Rectal smooth muscle tissue (tissue), 1 donor: ENCODE results near the gene ADAT2.
"Not testable (repeated sequence)": the region's sequence is repeated elsewhere in the genome, so short reads cannot be mapped to it uniquely, and the experiment has no call there.

Experiments used
- H3K27ac ChIP-seq: one replicate; pipeline ENCODE4 v1.7.0; 2013; ENCODE audit warnings: low read depth, low read length, inconsistent platforms
- H3K27me3 ChIP-seq: one replicate; pipeline ENCODE4 v1.7.0; 2013; ENCODE audit warnings: low read length; ENCODE audit not compliant: control insufficient read depth, insufficient read depth
- H3K36me3 ChIP-seq: one replicate; pipeline ENCODE4 v1.7.0; 2013; ENCODE audit warnings: low read length; ENCODE audit not compliant: control insufficient read depth, insufficient read depth
- H3K4me1 ChIP-seq: one replicate; pipeline ENCODE4 v1.7.0; 2013; ENCODE audit warnings: low read length; ENCODE audit not compliant: control insufficient read depth, insufficient read depth
- H3K4me3 ChIP-seq: one replicate; pipeline ENCODE4 v1.7.0; 2013; ENCODE audit warnings: low read length
- H3K9ac ChIP-seq: one replicate; pipeline ENCODE4 v1.7.0; 2013; ENCODE audit warnings: low read length

Gene ADAT2

GRCh38 chr6:143450453-143451371, at the start of gene ADAT2, which contains the start of gene PEX3:
Gene ADAT2 (minus strand): TSS chr6:143450695. CDS start chr6:143450658, 37 bp downstream.
Gene PEX3 (plus strand): TSS chr6:143450805. CDS start chr6:143451043, 238 bp downstream.
- H3K36me3 ChIP-seq = no peaks in the 10 kb centered on the region

GRCh38 chr6:143498428-143498827, 47.9 kb upstream of the ADAT2 start:
- no peaks in the 10 kb centered on the region for H3K4me1 ChIP-seq
- no peak overlapping the region for H3K4me3 ChIP-seq
- H3K27me3 ChIP-seq = no peaks in the 10 kb centered on the region
- no peak overlapping the region for H3K27ac ChIP-seq
- peaks cover 17% of the 10 kb centered on the region for H3K36me3 ChIP-seq
- H3K9ac ChIP-seq = no peak overlapping the region

More at GRCh38 chr6:143450453-143451371, at the start of gene ADAT2, which contains the start of gene PEX3:
- H3K4me1 ChIP-seq = peaks cover 9% of the 10 kb centered on the region
- peak within 1 kb of the TSS; percentile 61 for H3K27ac ChIP-seq
- H3K9ac ChIP-seq = peak within 1 kb of the TSS; percentile 88
- peak within 1 kb of the TSS; percentile 90 for H3K4me3 ChIP-seq
- no peaks in the 10 kb centered on the region for H3K27me3 ChIP-seq

- Histone ChIP-seq H3K36me3 (peaks cover 17% of the 10 kb centered on the region), H3K27me3 (no peaks in the 10 kb centered on the region), H3K9ac (no peak overlapping the region), H3K4me1 (no peaks in the 10 kb centered on the region), H3K27ac (no peak overlapping the region), H3K4me3 (no peak overlapping the region)
Observed at GRCh38 chr6:143496974-143497373, 46.5 kb upstream of the ADAT2 start.

- no peak overlapping the region for H3K9ac ChIP-seq
- no peak overlapping the region for H3K27ac ChIP-seq
- no peak overlapping the region for H3K4me3 ChIP-seq
- H3K27me3 ChIP-seq = no peaks in the 10 kb centered on the region
- no peaks in the 10 kb centered on the region for H3K4me1 ChIP-seq
- H3K36me3 ChIP-seq = no peaks in the 10 kb centered on the region
Observed at GRCh38 chr6:143490775-143491174, 40.3 kb upstream of the ADAT2 start.

- Histone ChIP-seq H3K27me3 (no peaks in the 10 kb centered on the region), H3K36me3 (no peaks in the 10 kb centered on the region), H3K4me3 (no peak overlapping the region), H3K27ac (no peak overlapping the region), H3K4me1 (no peaks in the 10 kb centered on the region), H3K9ac (no peak overlapping the region)
Observed at GRCh38 chr6:143490244-143490643, 39.7 kb upstream of the ADAT2 start.

- H3K4me1 ChIP-seq = no peaks in the 10 kb centered on the region
- H3K9ac ChIP-seq = no peak overlapping the region
- H3K27ac ChIP-seq = no peak overlapping the region
- no peak overlapping the region for H3K4me3 ChIP-seq
- H3K27me3 ChIP-seq = no peaks in the 10 kb centered on the region
- H3K36me3 ChIP-seq = no peaks in the 10 kb centered on the region
Observed at GRCh38 chr6:143486752-143487151, 36.3 kb upstream of the ADAT2 start.

- no peaks in the 10 kb centered on the region for H3K4me1 ChIP-seq
- no peak overlapping the region for H3K4me3 ChIP-seq
- no peaks in the 10 kb centered on the region for H3K36me3 ChIP-seq
- H3K9ac ChIP-seq = no peak overlapping the region
- no peaks in the 10 kb centered on the region for H3K27me3 ChIP-seq
- H3K27ac ChIP-seq = no peak overlapping the region
Observed at GRCh38 chr6:143485967-143486366, 35.5 kb upstream of the ADAT2 start.

GRCh38 chr6:143482593-143482992, 32.1 kb upstream of the ADAT2 start:
- no peak overlapping the region for H3K4me3 ChIP-seq
- H3K27me3 ChIP-seq = no peaks in the 10 kb centered on the region
- peaks cover 4% of the 10 kb centered on the region for H3K36me3 ChIP-seq
- no peak overlapping the region for H3K9ac ChIP-seq
- H3K4me1 ChIP-seq = no peaks in the 10 kb centered on the region
- H3K27ac ChIP-seq = no peak overlapping the region

- H3K27me3 ChIP-seq = no peaks in the 10 kb centered on the region
- no peak overlapping the region for H3K4me3 ChIP-seq
- H3K4me1 ChIP-seq = no peaks in the 10 kb centered on the region
- H3K27ac ChIP-seq = no peak overlapping the region
- no peak overlapping the region for H3K9ac ChIP-seq
- peaks cover 4% of the 10 kb centered on the region for H3K36me3 ChIP-seq
Observed at GRCh38 chr6:143478479-143479062, 28.1 kb upstream of the ADAT2 start.

- H3K27ac ChIP-seq = no peak overlapping the region
- H3K4me1 ChIP-seq = no peaks in the 10 kb centered on the region
- H3K27me3 ChIP-seq = no peaks in the 10 kb centered on the region
- peaks cover 4% of the 10 kb centered on the region for H3K36me3 ChIP-seq
- H3K4me3 ChIP-seq = no peak overlapping the region
- no peak overlapping the region for H3K9ac ChIP-seq
Observed at GRCh38 chr6:143476545-143476944, 26.1 kb upstream of the ADAT2 start.

GRCh38 chr6:143471822-143472221, 21.3 kb upstream of the ADAT2 start:
- H3K27ac ChIP-seq = no peak overlapping the region

GRCh38 chr6:143468823-143469222, 18.3 kb upstream of the ADAT2 start:
- H3K4me3 ChIP-seq, H3K4me1 ChIP-seq: not testable (repeated sequence)

More at GRCh38 chr6:143471822-143472221, 21.3 kb upstream of the ADAT2 start:
- H3K4me3 ChIP-seq = no peak overlapping the region
- H3K4me1 ChIP-seq = no peaks in the 10 kb centered on the region
- no peaks in the 10 kb centered on the region for H3K36me3 ChIP-seq
- H3K9ac ChIP-seq = no peak overlapping the region
- no peaks in the 10 kb centered on the region for H3K27me3 ChIP-seq

More at GRCh38 chr6:143468823-143469222, 18.3 kb upstream of the ADAT2 start:
- not testable (repeated sequence) for H3K27me3 ChIP-seq, H3K9ac ChIP-seq, H3K36me3 ChIP-seq, H3K27ac ChIP-seq
